Measurements from ENCODE around the gene RNASE1. TPM values are rescaled to one million over a fixed set of nuclear protein-coding genes. Genes with fewer than 3 reads are reported as not detected.
A peak's percentile ranks its signal among the peaks of the same experiment; 100 is the strongest.

Gene RNASE1
- total RNA-seq, 3 donors from 2014 or later, result 125 to 1,186 (median 303) TPM

GRCh38 chr14:20781803-20782202 is 20.8 kb downstream of the RNASE1 start:
- Histone ChIP-seq H3K36me3 (no peaks in the 10 kb centered on the region), H3K4me3 (peak overlapping the region; percentile 26 to 33 (median 26)), H3K27me3 (no peaks in the 10 kb centered on the region), H3K4me1 (no peaks in the 10 kb centered on the region), H3K27ac (peak overlapping the region in 1 of 2 donors; percentile 40), H3K9me3 (no peaks in the 10 kb centered on the region)
- intact Hi-C loops (cut with DNase I; ENCODE audit: low total_unique reads), result no loop called here
- DNase-seq (ENCODE audit: low spot score in 2 of 2), result no peak
- TF ChIP-seq POLR2A (IDR thresholded peaks at IDR 0.05), result no peak
- TF ChIP-seq CTCF (IDR thresholded peaks at IDR 0.05), result no peak
- no peak for TF ChIP-seq POLR2AphosphoS5 (IDR thresholded peaks at IDR 0.05)

GRCh38 chr14:20775901-20776300 is 26.7 kb downstream of the RNASE1 start:
- intact Hi-C loops (cut with DNase I; ENCODE audit: low total_unique reads), result no loop called here
- no peak overlapping the region for H3K27ac ChIP-seq
- DNase-seq (ENCODE audit: low spot score in 2 of 2), result no peak
- H3K4me1 ChIP-seq, result no peaks in the 10 kb centered on the region
- H3K36me3 ChIP-seq, result no peaks in the 10 kb centered on the region
- H3K4me3 ChIP-seq, result no peak overlapping the region
- H3K9me3 ChIP-seq, result no peaks in the 10 kb centered on the region
- TF ChIP-seq POLR2AphosphoS5 (IDR thresholded peaks at IDR 0.05), result no peak
- TF ChIP-seq CTCF (IDR thresholded peaks at IDR 0.05), result no peak
- no peak for TF ChIP-seq POLR2A (IDR thresholded peaks at IDR 0.05)
- H3K27me3 ChIP-seq, result no peaks in the 10 kb centered on the region

GRCh38 chr14:20775043-20775442 is 27.6 kb downstream of the RNASE1 start:
- intact Hi-C loops (cut with DNase I; ENCODE audit: low total_unique reads), result no loop called here
- no peak for DNase-seq (ENCODE audit: low spot score in 2 of 2)
- Histone ChIP-seq H3K36me3 (no peaks in the 10 kb centered on the region), H3K27ac (peak overlapping the region in 1 of 2 donors; percentile 9), H3K27me3 (no peaks in the 10 kb centered on the region), H3K4me1 (no peaks in the 10 kb centered on the region), H3K4me3 (no peak overlapping the region), H3K9me3 (no peaks in the 10 kb centered on the region)
- TF ChIP-seq POLR2AphosphoS5 (IDR thresholded peaks at IDR 0.05) (no peak), CTCF (IDR thresholded peaks at IDR 0.05) (no peak), POLR2A (IDR thresholded peaks at IDR 0.05) (no peak)

- DNase-seq (ENCODE audit: low spot score in 2 of 2), result no peak
- no peaks in the 10 kb centered on the region for H3K9me3 ChIP-seq
- intact Hi-C loops (cut with DNase I; ENCODE audit: low total_unique reads), result no loop called here
These were observed 28.3 kb downstream of the RNASE1 start for GRCh38 chr14:20774258-20774824.

GRCh38 chr14:20772650-20773049 is 30.0 kb downstream of the RNASE1 start:
- intact Hi-C loops (cut with DNase I; ENCODE audit: low total_unique reads), result no loop called here
- H3K9me3 ChIP-seq, result no peaks in the 10 kb centered on the region
- H3K4me3 ChIP-seq, result no peak overlapping the region
- no peaks in the 10 kb centered on the region for H3K4me1 ChIP-seq
- no peak for TF ChIP-seq CTCF (IDR thresholded peaks at IDR 0.05)
- no peak for TF ChIP-seq POLR2AphosphoS5 (IDR thresholded peaks at IDR 0.05)
- no peak for TF ChIP-seq POLR2A (IDR thresholded peaks at IDR 0.05)
- no peak overlapping the region for H3K27ac ChIP-seq
- no peaks in the 10 kb centered on the region for H3K27me3 ChIP-seq
- DNase-seq (ENCODE audit: low spot score in 2 of 2), result no peak
- no peaks in the 10 kb centered on the region for H3K36me3 ChIP-seq

More at GRCh38 chr14:20774258-20774824, 28.3 kb downstream of the RNASE1 start:
- Histone ChIP-seq H3K27ac (peak overlapping the region; percentile 67 to 75), H3K4me1 (no peaks in the 10 kb centered on the region), H3K36me3 (no peaks in the 10 kb centered on the region), H3K27me3 (no peaks in the 10 kb centered on the region), H3K4me3 (no peak overlapping the region)
- no peak for TF ChIP-seq CTCF (IDR thresholded peaks at IDR 0.05)
- no peak for TF ChIP-seq POLR2AphosphoS5 (IDR thresholded peaks at IDR 0.05)
- no peak for TF ChIP-seq POLR2A (IDR thresholded peaks at IDR 0.05)

Measured in breast epithelium (tissue), 4 donors.